ENCODE results near the gene BFSP2.

DNA sequence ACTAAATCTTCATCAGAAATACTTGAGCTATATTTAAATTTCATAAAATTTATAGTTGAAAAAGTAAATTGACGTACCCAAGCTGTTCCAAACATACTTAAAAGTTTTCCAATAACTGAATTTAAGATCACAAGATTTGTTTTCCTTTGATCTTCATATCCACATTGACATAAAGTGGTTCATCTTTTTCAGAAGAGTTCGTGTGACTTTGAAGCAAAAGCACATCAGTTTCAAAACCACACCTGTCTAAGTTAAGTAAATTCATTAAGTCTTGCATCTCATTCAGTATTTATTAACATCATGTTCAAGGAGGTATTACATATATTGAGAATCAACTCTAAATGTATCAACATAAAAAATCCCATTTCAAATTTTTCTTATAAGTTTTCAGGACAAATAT lies 79.5 kb downstream of the BFSP2 start:
- no peak for TF ChIP-seq POLR2A (IDR thresholded peaks at IDR 0.05)
- no peak for TF ChIP-seq CTCF (IDR thresholded peaks at IDR 0.05)
- TF ChIP-seq EP300 (IDR thresholded peaks at IDR 0.05): no peak
